Body of pancreas (tissue), 4 donors: ENCODE measurements around the gene BOD1L1. TPM values are rescaled to one million over a fixed set of nuclear protein-coding genes. Genes with fewer than 3 reads are reported as not detected.

Experiments
- ATAC-seq: fragments of 150-250 bp; one replicate; pipeline ENCODE4 v1.9.1; 2016
- DNase-seq, 4 donors: peaks; one replicate each; pipeline ENCODE4 v3.0.0-alpha.2; 2019
- H3K27ac ChIP-seq, 4 donors: fragments of 200-600 bp; sonication (generic); 1 replicate in 3 of 4; 2 replicates in 1 of 4; pipeline versions ENCODE4 v1.5.1 to v1.6.1; 2016 to 2019; ENCODE audit warnings: mild to moderate bottlenecking in 1 of 4, mixed read lengths in 1 of 4, moderate library complexity in 1 of 4
- H3K27me3 ChIP-seq, 2 donors: fragments of 200-600 bp; sonication (generic); one replicate each; pipeline ENCODE4 v1.6.0; 2016; ENCODE audit warnings: mild to moderate bottlenecking in 1 of 2
- H3K36me3 ChIP-seq, 2 donors: fragments of 200-600 bp; sonication (generic); replicated peaks in 1 of 2; 2 replicates each; pipeline ENCODE4 v1.5.1; 2016; ENCODE audit warnings: low read depth in 2 of 2; ENCODE audit not compliant: insufficient read depth in 1 of 2
- H3K4me1 ChIP-seq: fragments of 200-600 bp; sonication (generic); one replicate; pipeline ENCODE4 v1.6.0; 2016
- H3K4me3 ChIP-seq, 2 donors: fragments of 200-600 bp; sonication (generic); 1 replicate in 1 of 2; 2 replicates in 1 of 2; pipeline ENCODE4 v1.5.1; 2016 to 2019
- H3K9me3 ChIP-seq, 3 donors: fragments of 200-600 bp; sonication (generic); 1 replicate in 2 of 3; 2 replicates in 1 of 3; pipeline ENCODE4 v1.5.1; 2016
- POLR2A ChIP-seq, 3 donors: fragments of 450-650 bp; IDR thresholded peaks; one replicate each; pipeline ENCODE4 v1.6.1; 2016; ENCODE audit warnings: antibody characterized with exemption in 3 of 3, mild to moderate bottlenecking in 2 of 3
- WGBS, 2 donors: methylation state at CpG; one replicate each; pipeline ENCODE4 v1.1.5; 2017; 5-methylcytosine and 5-hydroxymethylcytosine counted together
- intact Hi-C: fragments of 100-400 bp; cut with DNase I; formaldehyde crosslinking; loops from one replicate; pipeline ENCODE4 v1.15.1; 2023
- total RNA-seq, 2 donors: library from RNA; depleted of rRNA; stranded (reverse); fragments of >200 nt; gene quantifications; one replicate each; pipeline ENCODE4 v1.1.0, GENCODE V29; 2016
- TF ChIP-seq, protein P1 (sequence below), 7 experiments: fragments of 450-650 bp in 4 of 7; fragments of 200-600 bp in 3 of 7; sonication (generic) in 3 of 7; IDR thresholded peaks; one replicate each; pipeline ENCODE4 v1.5.1; 2016 to 2019; ENCODE audit warnings: antibody characterized with exemption in 7 of 7

BOD1L1 gene
- total RNA-seq, 2 donors from 2014 or later = 28.5 to 31.0 TPM

- Histone ChIP-seq H3K9me3 (no peaks in the 10 kb centered on the region), H3K36me3 (no peaks in the 10 kb centered on the region), H3K4me1 (peaks cover 13% of the 10 kb centered on the region), H3K27me3 (no peaks in the 10 kb centered on the region), H3K27ac (peak overlapping the region in 2 of 4 donors; percentile 19 to 93), H3K4me3 (peak overlapping the region; percentile 66 to 83)
- no peak for DNase-seq
- intact Hi-C loops = no loop called here
- 1 to 5% methylated on average over 9 of the region's 9 CpGs for WGBS, 2 donors
- ATAC-seq = no peak
- TF ChIP-seq, protein P1, sequence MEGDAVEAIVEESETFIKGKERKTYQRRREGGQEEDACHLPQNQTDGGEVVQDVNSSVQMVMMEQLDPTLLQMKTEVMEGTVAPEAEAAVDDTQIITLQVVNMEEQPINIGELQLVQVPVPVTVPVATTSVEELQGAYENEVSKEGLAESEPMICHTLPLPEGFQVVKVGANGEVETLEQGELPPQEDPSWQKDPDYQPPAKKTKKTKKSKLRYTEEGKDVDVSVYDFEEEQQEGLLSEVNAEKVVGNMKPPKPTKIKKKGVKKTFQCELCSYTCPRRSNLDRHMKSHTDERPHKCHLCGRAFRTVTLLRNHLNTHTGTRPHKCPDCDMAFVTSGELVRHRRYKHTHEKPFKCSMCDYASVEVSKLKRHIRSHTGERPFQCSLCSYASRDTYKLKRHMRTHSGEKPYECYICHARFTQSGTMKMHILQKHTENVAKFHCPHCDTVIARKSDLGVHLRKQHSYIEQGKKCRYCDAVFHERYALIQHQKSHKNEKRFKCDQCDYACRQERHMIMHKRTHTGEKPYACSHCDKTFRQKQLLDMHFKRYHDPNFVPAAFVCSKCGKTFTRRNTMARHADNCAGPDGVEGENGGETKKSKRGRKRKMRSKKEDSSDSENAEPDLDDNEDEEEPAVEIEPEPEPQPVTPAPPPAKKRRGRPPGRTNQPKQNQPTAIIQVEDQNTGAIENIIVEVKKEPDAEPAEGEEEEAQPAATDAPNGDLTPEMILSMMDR (IDR thresholded peaks at IDR 0.05) = peak in 1 of 7 experiments; percentile 2
- TF ChIP-seq POLR2A (IDR thresholded peaks at IDR 0.05) = no peak
Observed at GRCh38 chr4:13626492-13627177, 890 bp downstream of the BOD1L1 start.

DNA sequence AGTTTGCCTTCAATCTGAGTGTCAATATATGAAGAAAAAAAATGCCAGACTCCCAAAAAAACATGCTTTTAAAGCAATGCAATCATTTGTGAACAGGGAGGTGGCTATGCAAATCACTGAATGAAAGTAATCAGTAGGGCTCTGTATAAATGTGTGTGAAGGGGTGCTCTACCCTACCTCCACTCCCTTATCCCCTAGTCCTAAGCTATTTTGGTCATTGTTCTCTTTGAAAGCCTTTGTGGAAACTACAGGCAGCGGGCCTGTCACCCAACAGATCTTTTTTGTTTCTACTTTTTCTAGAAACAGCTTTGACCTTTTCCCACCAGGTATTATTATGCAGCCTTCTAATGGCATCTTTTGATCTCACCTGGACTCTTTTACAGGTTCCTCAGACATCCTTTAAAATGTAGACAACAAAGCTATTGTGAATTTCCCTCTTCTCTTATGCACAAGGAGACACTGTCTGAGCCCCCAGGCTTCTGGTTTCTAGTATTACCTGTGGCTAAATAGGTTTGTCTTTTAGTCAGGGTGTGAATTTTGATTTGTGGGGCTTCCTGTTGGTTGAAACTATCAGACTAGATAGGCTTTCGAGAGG, 9.2 kb downstream of the BOD1L1 start:
- 89 to 92% methylated on average over 2 of the region's 2 CpGs for WGBS, 2 donors
- H3K27ac ChIP-seq = no peak overlapping the region
- no peak for TF ChIP-seq POLR2A (IDR thresholded peaks at IDR 0.05)
- TF ChIP-seq, protein P1 (IDR thresholded peaks at IDR 0.05) = no peak
- intact Hi-C loops = no loop called here
- H3K4me1 ChIP-seq = no peaks in the 10 kb centered on the region
- H3K27me3 ChIP-seq = no peaks in the 10 kb centered on the region
- no peaks in the 10 kb centered on the region for H3K9me3 ChIP-seq
- H3K4me3 ChIP-seq = no peak overlapping the region
- DNase-seq (no peak), ATAC-seq (no peak)
- H3K36me3 ChIP-seq = peaks cover 3 to 12% of the 10 kb centered on the region in 2 donors

DNA sequence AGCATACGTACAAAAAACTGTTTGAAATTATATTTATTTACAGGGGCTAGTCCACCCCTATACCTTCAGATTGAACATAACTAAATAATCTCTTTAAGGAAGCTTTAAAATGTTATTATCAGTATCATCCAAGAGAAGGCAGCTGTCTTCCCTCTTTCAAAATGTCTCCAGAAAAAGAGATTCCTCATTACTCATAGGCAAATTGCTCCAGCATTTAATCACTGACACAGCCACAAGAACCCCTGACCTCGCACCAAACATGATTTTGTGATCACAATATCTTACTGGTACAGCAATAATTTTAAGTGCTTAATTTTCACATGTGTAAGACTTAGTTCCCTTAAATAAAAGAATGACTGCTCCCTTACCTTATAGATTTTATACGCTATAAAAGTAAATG, 9.7 kb downstream of the BOD1L1 start:
- WGBS, 2 donors = 65 to 76% methylated on average over 3 of the region's 3 CpGs
- no peak overlapping the region for H3K4me3 ChIP-seq
- ATAC-seq = no peak
- no peak for DNase-seq
- H3K4me1 ChIP-seq = no peaks in the 10 kb centered on the region
- no peak overlapping the region for H3K27ac ChIP-seq
- peaks cover 5 to 17% of the 10 kb centered on the region in 2 donors for H3K36me3 ChIP-seq
- intact Hi-C loops = no loop called here
- H3K27me3 ChIP-seq = no peaks in the 10 kb centered on the region
- H3K9me3 ChIP-seq = no peaks in the 10 kb centered on the region
- TF ChIP-seq, protein P1 (IDR thresholded peaks at IDR 0.05) = no peak
- no peak for TF ChIP-seq POLR2A (IDR thresholded peaks at IDR 0.05)

GRCh38 chr4:13616597-13616996, 10.9 kb downstream of the BOD1L1 start:
- WGBS, 2 donors = 87 to 100% methylated on average over 4 of the region's 4 CpGs
- intact Hi-C loops = no loop called here
- TF ChIP-seq, protein P1 (IDR thresholded peaks at IDR 0.05) = no peak
- no peak for TF ChIP-seq POLR2A (IDR thresholded peaks at IDR 0.05)
- no peak overlapping the region for H3K27ac ChIP-seq
- no peaks in the 10 kb centered on the region for H3K27me3 ChIP-seq
- no peak overlapping the region for H3K4me3 ChIP-seq
- no peaks in the 10 kb centered on the region for H3K9me3 ChIP-seq
- ATAC-seq = no peak
- no peaks in the 10 kb centered on the region for H3K4me1 ChIP-seq
- H3K36me3 ChIP-seq = peaks cover 5 to 24% of the 10 kb centered on the region in 2 donors
- no peak for DNase-seq
